ENCODE data around the gene GPC6.

DNA sequence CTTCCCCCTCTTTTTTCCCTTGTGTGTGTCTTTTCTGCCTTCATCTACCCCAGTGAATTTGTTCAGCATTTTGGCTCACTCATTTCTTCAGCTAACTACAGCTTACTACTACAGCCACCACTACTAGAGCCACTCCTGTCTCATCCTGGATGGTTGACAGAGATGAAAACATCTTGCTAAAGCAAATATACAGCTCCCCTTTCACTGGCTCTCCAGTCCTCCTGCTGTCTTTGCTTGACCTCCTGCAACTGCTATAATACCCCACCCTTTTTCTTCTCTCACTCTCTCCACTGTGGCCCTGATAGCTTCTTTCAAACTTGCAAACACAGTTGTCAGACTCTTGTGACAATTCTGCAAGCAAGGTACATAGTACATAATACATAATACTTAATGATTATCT lies 729.3 kb downstream of the GPC6 start:
- TF ChIP-seq, protein P1, sequence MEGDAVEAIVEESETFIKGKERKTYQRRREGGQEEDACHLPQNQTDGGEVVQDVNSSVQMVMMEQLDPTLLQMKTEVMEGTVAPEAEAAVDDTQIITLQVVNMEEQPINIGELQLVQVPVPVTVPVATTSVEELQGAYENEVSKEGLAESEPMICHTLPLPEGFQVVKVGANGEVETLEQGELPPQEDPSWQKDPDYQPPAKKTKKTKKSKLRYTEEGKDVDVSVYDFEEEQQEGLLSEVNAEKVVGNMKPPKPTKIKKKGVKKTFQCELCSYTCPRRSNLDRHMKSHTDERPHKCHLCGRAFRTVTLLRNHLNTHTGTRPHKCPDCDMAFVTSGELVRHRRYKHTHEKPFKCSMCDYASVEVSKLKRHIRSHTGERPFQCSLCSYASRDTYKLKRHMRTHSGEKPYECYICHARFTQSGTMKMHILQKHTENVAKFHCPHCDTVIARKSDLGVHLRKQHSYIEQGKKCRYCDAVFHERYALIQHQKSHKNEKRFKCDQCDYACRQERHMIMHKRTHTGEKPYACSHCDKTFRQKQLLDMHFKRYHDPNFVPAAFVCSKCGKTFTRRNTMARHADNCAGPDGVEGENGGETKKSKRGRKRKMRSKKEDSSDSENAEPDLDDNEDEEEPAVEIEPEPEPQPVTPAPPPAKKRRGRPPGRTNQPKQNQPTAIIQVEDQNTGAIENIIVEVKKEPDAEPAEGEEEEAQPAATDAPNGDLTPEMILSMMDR (IDR thresholded peaks at IDR 0.05; ENCODE audit: low read length): no peak
- TF ChIP-seq EZH2phosphoT487 (IDR thresholded peaks at IDR 0.05; ENCODE audit: low read length): no peak
